C4-2B (cell line): ENCODE data around the gene ADAM22.

ENCODE experiments used
- H3K27ac ChIP-seq: fragments of 450-650 bp; 2 replicates; pipeline ENCODE4 v1.5.1; 2017
- CTCF ChIP-seq: fragments of 450-650 bp; conservative IDR thresholded peaks from 2 replicates; pipeline ENCODE4 v1.5.1; 2017; ENCODE audit warnings: mild to moderate bottlenecking
- ZFX ChIP-seq: fragments of 450-650 bp; IDR thresholded peaks from 2 replicates; pipeline ENCODE4 v1.6.1; 2017

The ADAM22 gene

GRCh38 chr7:88091988-88092675 is 158.1 kb downstream of the ADAM22 start:
- no peak overlapping the region for H3K27ac ChIP-seq
- TF ChIP-seq CTCF: no peak
- no peak for TF ChIP-seq ZFX

GRCh38 chr7:88092676-88092999 is 158.6 kb downstream of the ADAM22 start:
- H3K27ac ChIP-seq: no peak overlapping the region
- no peak for TF ChIP-seq CTCF
- no peak for TF ChIP-seq ZFX

GRCh38 chr7:88101769-88102168 is 167.7 kb downstream of the ADAM22 start:
- TF ChIP-seq CTCF: no peak
- no peak for TF ChIP-seq ZFX
- H3K27ac ChIP-seq: no peak overlapping the region

DNA sequence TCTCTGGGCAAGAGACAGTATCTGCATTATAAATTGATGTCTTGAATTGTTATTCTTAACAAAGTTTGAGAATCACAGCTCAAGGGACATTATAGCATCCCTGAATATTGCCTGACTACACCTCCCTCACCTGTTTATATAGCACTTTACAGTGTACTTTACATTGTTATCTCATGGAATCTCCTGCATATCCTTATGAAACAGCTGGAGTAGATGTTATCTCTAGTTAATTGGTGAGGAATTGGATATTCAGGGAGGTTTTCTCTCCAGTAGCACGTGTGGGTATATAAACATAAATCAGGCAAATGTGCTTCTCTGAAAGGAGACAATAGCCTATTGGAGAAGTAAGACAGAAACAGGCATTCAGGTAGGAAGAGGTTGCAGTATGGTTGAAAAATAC is 168.6 kb downstream of the ADAM22 start:
- no peak for TF ChIP-seq CTCF
- no peak for TF ChIP-seq ZFX
- H3K27ac ChIP-seq: no peak overlapping the region

GRCh38 chr7:88104732-88105131 is 170.7 kb downstream of the ADAM22 start:
- TF ChIP-seq CTCF (no peak), ZFX (no peak)
- no peak overlapping the region for H3K27ac ChIP-seq

GRCh38 chr7:88105231-88105630 is 171.2 kb downstream of the ADAM22 start:
- TF ChIP-seq CTCF (no peak), ZFX (no peak)

GRCh38 chr7:88106434-88106833 is 172.4 kb downstream of the ADAM22 start:
- TF ChIP-seq CTCF: no peak
- TF ChIP-seq ZFX: no peak
- no peak overlapping the region for H3K27ac ChIP-seq

More at GRCh38 chr7:88105231-88105630, 171.2 kb downstream of the ADAM22 start:
- H3K27ac ChIP-seq: no peak overlapping the region
